Endothelial cell (in vitro differentiated cells): Measurements from ENCODE around the gene APCDD1L. TPM values are rescaled to one million over a fixed set of nuclear protein-coding genes. Genes with fewer than 3 reads are reported as not detected.
A peak's percentile ranks its signal among the peaks of the same experiment; 100 is the strongest.
"Not testable (repeated sequence)": the region's sequence is repeated elsewhere in the genome, so short reads cannot be mapped to it uniquely, and the experiment has no call there.

ENCODE experiments used
- DNase-seq: peaks from one replicate; pipeline ENCODE4 v3.0.0; 2021; ENCODE audit warnings: low spot score
- H3K27ac Mint-ChIP-seq: one replicate; pipeline ENCODE4 v1.8.0; 2021; ENCODE audit warnings: mixed read lengths, inconsistent platforms; ENCODE audit not compliant: unreplicated experiment
- H3K27me3 Mint-ChIP-seq: one replicate; pipeline ENCODE4 v1.8.0; 2021; ENCODE audit warnings: mild to moderate bottlenecking, moderate library complexity, mixed read lengths, inconsistent platforms; ENCODE audit not compliant: unreplicated experiment
- H3K36me3 Mint-ChIP-seq: one replicate; pipeline ENCODE4 v1.8.0; 2021; ENCODE audit warnings: mild to moderate bottlenecking, low read depth, mixed read lengths, inconsistent platforms; ENCODE audit not compliant: unreplicated experiment
- H3K4me1 Mint-ChIP-seq: one replicate; pipeline ENCODE4 v1.8.0; 2021; ENCODE audit warnings: mild to moderate bottlenecking, mixed read lengths, inconsistent platforms; ENCODE audit not compliant: unreplicated experiment
- H3K4me3 Mint-ChIP-seq: one replicate; pipeline ENCODE4 v1.8.0; 2021; ENCODE audit warnings: mild to moderate bottlenecking, mixed read lengths, inconsistent platforms; ENCODE audit not compliant: unreplicated experiment
- H3K9me3 Mint-ChIP-seq: one replicate; pipeline ENCODE4 v1.8.0; 2021; ENCODE audit warnings: mixed read lengths, inconsistent platforms; ENCODE audit not compliant: unreplicated experiment
- CTCF ChIP-seq: fragments of 200-600 bp; sonication (generic); IDR thresholded peaks from one replicate; pipeline ENCODE4 v1.5.0; 2021; ENCODE audit warnings: antibody characterized with exemption; ENCODE audit not compliant: unreplicated experiment
- total RNA-seq: library from RNA; stranded (reverse); fragmentation: NEBNext Ultra II Directional; extraction: Animal tissue kit (Norgen Biotek cat#: 25700); gene quantifications from one replicate; pipeline ENCODE4 v1.2.1, GENCODE V29; 2021; ENCODE audit not compliant: unreplicated experiment

Gene APCDD1L
- total RNA-seq, 1 donor from 2014 or later: not detected

- no peak for DNase-seq
- Mint-ChIP-seq H3K9me3 (peaks cover 4% of the 10 kb centered on the region), H3K4me1 (peaks cover 19% of the 10 kb centered on the region), H3K27ac (no peak overlapping the region), H3K36me3 (peaks cover 25% of the 10 kb centered on the region), H3K4me3 (no peak overlapping the region), H3K27me3 (no peaks in the 10 kb centered on the region)
- no peak for TF ChIP-seq CTCF
Observed at GRCh38 chr20:58416057-58416456, 99.1 kb downstream of the APCDD1L start.

GRCh38 chr20:58414786-58415185 lies 100.4 kb downstream of the APCDD1L start:
- H3K36me3 Mint-ChIP-seq: peaks cover 20% of the 10 kb centered on the region
- peak overlapping the region; percentile 82 for H3K4me3 Mint-ChIP-seq
- not testable (repeated sequence) for DNase-seq, H3K9me3 Mint-ChIP-seq, H3K27me3 Mint-ChIP-seq
- H3K27ac Mint-ChIP-seq: peak overlapping the region; percentile 72
- peaks cover 29% of the 10 kb centered on the region for H3K4me1 Mint-ChIP-seq

- H3K4me1 Mint-ChIP-seq: peaks cover 34% of the 10 kb centered on the region
- not testable (repeated sequence) for H3K4me3 Mint-ChIP-seq, H3K27ac Mint-ChIP-seq, DNase-seq, H3K9me3 Mint-ChIP-seq, H3K27me3 Mint-ChIP-seq
- H3K36me3 Mint-ChIP-seq: peaks cover 15% of the 10 kb centered on the region
Observed at GRCh38 chr20:58414216-58414615, 101.0 kb downstream of the APCDD1L start.

Other genes starting within 250 kb of the APCDD1L start
- gene RAB22A, start 205.7 kb downstream of the APCDD1L start, total RNA-seq: 14.2 TPM
- gene VAPB, start 126.2 kb downstream of the APCDD1L start, total RNA-seq: 55.5 TPM
- gene STX16, start 135.9 kb upstream of the APCDD1L start, total RNA-seq: 77.9 TPM
- gene NPEPL1, start 177.4 kb upstream of the APCDD1L start, total RNA-seq: 37.6 TPM